Measurements from ENCODE around the gene NRARP. TPM values are rescaled to one million over a fixed set of nuclear protein-coding genes. Genes with fewer than 3 reads are reported as not detected.

NRARP gene
- total and polyA plus RNA-seq, 7 experiments from 2014 or later, result 0.70 to 2.7 (median 1.7) TPM; not detected in 2

- Histone ChIP-seq H3K4me3 (ENCODE audit: low read length) (no peak overlapping the region), H3K27ac (ENCODE audit: low read depth, low read length) (no peak overlapping the region), H3K9me3 (ENCODE audit: control insufficient read depth in 2 of 3, low read length in 3 of 3) (no peaks in the 10 kb centered on the region), H3K4me1 (ENCODE audit: control insufficient read depth in 2 of 2, insufficient read depth in 2 of 2, low read length in 2 of 2) (no peaks in the 10 kb centered on the region), H3K36me3 (ENCODE audit: control insufficient read depth in 2 of 3, insufficient read depth in 3 of 3, low read length in 3 of 3) (no peaks in the 10 kb centered on the region), H3K27me3 (ENCODE audit: control insufficient read depth in 2 of 2, insufficient read depth in 2 of 2, low read length in 2 of 2) (no peaks in the 10 kb centered on the region)
- Mint-ChIP-seq H3K4me1 (peaks cover 0 to 6% (median 0%) of the 10 kb centered on the region in 7 donors), H3K4me3 (peak overlapping the region in 1 of 10 donors; percentile 38), H3K27ac (no peak overlapping the region), H3K36me3 (no peaks in the 10 kb centered on the region), H3K9me3 (no peaks in the 10 kb centered on the region), H3K27me3 (peaks cover 0 to 3% (median 0%) of the 10 kb centered on the region in 5 donors)
- POLR2A ChIA-PET, result no interaction called here
- no peak for ATAC-seq
- DNase-seq, result peak in 1 of 9 donors; percentile 8
- CTCF ChIA-PET, result no interaction called here
- intact Hi-C loops (cut with micrococcal nuclease), result no loop called here
Observed at GRCh38 chr9:137314561-137315560, 12.8 kb upstream of the NRARP start.

- ATAC-seq, result no peak
- Mint-ChIP-seq H3K36me3 (no peaks in the 10 kb centered on the region), H3K9me3 (no peaks in the 10 kb centered on the region), H3K27ac (no peak overlapping the region), H3K27me3 (peaks cover 0 to 3% (median 0%) of the 10 kb centered on the region in 5 donors), H3K4me1 (peaks cover 0 to 2% (median 0%) of the 10 kb centered on the region in 7 donors), H3K4me3 (peak overlapping the region in 1 of 10 donors; percentile 38)
- no peaks in the 10 kb centered on the region for H3K9me3 ChIP-seq (ENCODE audit: control insufficient read depth in 2 of 3, low read length in 3 of 3)
- DNase-seq, result no peak
- POLR2A ChIA-PET, result no interaction called here
- H3K27me3 ChIP-seq (ENCODE audit: control insufficient read depth in 2 of 2, insufficient read depth in 2 of 2, low read length in 2 of 2), result no peaks in the 10 kb centered on the region
- H3K36me3 ChIP-seq (ENCODE audit: control insufficient read depth in 2 of 3, insufficient read depth in 3 of 3, low read length in 3 of 3), result no peaks in the 10 kb centered on the region
- CTCF ChIA-PET, result no interaction called here
- H3K27ac ChIP-seq (ENCODE audit: low read depth, low read length), result no peak overlapping the region
- intact Hi-C loops (cut with micrococcal nuclease), result no loop called here
- H3K4me3 ChIP-seq (ENCODE audit: low read length), result no peak overlapping the region
- no peaks in the 10 kb centered on the region for H3K4me1 ChIP-seq (ENCODE audit: control insufficient read depth in 2 of 2, insufficient read depth in 2 of 2, low read length in 2 of 2)
Observed at GRCh38 chr9:137313956-137314560, 12.0 kb upstream of the NRARP start.

DNA sequence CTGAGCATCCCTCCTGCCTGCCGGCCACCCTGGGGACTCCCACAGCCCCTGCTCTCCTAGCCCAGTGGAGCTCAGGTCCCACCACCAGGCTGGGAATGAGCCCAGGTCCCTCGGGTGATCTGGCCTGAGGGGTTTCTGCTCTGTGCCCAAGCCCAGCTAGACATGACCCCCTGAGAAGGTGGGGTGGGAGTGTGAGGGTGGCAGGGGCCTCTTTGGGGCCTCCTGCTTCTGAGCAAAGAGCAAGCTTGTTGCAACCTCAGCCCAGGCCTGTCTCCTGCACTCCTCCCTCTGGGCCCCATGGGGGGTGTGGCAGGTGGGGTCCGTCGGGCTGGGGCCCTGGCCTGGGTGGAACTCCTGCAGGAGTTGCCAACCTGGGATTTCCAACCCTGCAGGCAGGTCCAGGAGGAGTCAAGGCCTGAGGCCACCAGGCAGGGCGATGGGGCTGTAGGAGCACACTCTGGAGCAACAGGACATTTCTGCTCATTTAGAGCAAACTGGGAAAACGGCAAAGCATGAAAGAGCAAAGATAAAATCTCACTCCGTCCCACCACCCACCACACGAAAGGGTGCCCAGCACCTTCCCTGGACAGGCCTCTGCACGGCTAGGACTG lies 11.4 kb upstream of the NRARP start:
- ATAC-seq (no peak), DNase-seq (no peak)
- CTCF ChIA-PET, result no interaction called here
- Mint-ChIP-seq H3K4me1 (peaks cover 0 to 2% (median 0%) of the 10 kb centered on the region in 7 donors), H3K27ac (no peak overlapping the region), H3K4me3 (peak overlapping the region in 1 of 10 donors; percentile 6), H3K27me3 (peaks cover 0 to 3% (median 0%) of the 10 kb centered on the region in 5 donors), H3K36me3 (no peaks in the 10 kb centered on the region), H3K9me3 (no peaks in the 10 kb centered on the region)
- Histone ChIP-seq H3K4me1 (ENCODE audit: control insufficient read depth in 2 of 2, insufficient read depth in 2 of 2, low read length in 2 of 2) (no peaks in the 10 kb centered on the region), H3K4me3 (ENCODE audit: low read length) (no peak overlapping the region), H3K36me3 (ENCODE audit: control insufficient read depth in 2 of 3, insufficient read depth in 3 of 3, low read length in 3 of 3) (no peaks in the 10 kb centered on the region), H3K27me3 (ENCODE audit: control insufficient read depth in 2 of 2, insufficient read depth in 2 of 2, low read length in 2 of 2) (no peaks in the 10 kb centered on the region), H3K27ac (ENCODE audit: low read depth, low read length) (no peak overlapping the region), H3K9me3 (ENCODE audit: control insufficient read depth in 2 of 3, low read length in 3 of 3) (no peaks in the 10 kb centered on the region)
- intact Hi-C loops (cut with micrococcal nuclease), result no loop called here
- POLR2A ChIA-PET, result no interaction called here

GRCh38 chr9:137312852-137313325 lies 10.8 kb upstream of the NRARP start:
- ATAC-seq (no peak), DNase-seq (no peak)
- intact Hi-C loops (cut with micrococcal nuclease), result no loop called here
- no peaks in the 10 kb centered on the region for H3K9me3 ChIP-seq (ENCODE audit: control insufficient read depth in 2 of 3, low read length in 3 of 3)
- Mint-ChIP-seq H3K27ac (no peak overlapping the region), H3K4me1 (peaks cover 0 to 2% (median 0%) of the 10 kb centered on the region in 7 donors), H3K36me3 (no peaks in the 10 kb centered on the region), H3K4me3 (no peak overlapping the region), H3K9me3 (no peaks in the 10 kb centered on the region), H3K27me3 (peaks cover 0 to 3% (median 0%) of the 10 kb centered on the region in 5 donors)
- no peaks in the 10 kb centered on the region for H3K4me1 ChIP-seq (ENCODE audit: control insufficient read depth in 2 of 2, insufficient read depth in 2 of 2, low read length in 2 of 2)
- H3K4me3 ChIP-seq (ENCODE audit: low read length), result no peak overlapping the region
- CTCF ChIA-PET, result interaction anchor here (1.0 kb wide), 1 partner anchor 10 kb away, joined by 3 read pairs; the partner anchor contains the start of gene NRARP
- no peaks in the 10 kb centered on the region for H3K36me3 ChIP-seq (ENCODE audit: control insufficient read depth in 2 of 3, insufficient read depth in 3 of 3, low read length in 3 of 3)
- H3K27me3 ChIP-seq (ENCODE audit: control insufficient read depth in 2 of 2, insufficient read depth in 2 of 2, low read length in 2 of 2), result no peaks in the 10 kb centered on the region
- H3K27ac ChIP-seq (ENCODE audit: low read depth, low read length), result no peak overlapping the region
- POLR2A ChIA-PET, result no interaction called here

DNA sequence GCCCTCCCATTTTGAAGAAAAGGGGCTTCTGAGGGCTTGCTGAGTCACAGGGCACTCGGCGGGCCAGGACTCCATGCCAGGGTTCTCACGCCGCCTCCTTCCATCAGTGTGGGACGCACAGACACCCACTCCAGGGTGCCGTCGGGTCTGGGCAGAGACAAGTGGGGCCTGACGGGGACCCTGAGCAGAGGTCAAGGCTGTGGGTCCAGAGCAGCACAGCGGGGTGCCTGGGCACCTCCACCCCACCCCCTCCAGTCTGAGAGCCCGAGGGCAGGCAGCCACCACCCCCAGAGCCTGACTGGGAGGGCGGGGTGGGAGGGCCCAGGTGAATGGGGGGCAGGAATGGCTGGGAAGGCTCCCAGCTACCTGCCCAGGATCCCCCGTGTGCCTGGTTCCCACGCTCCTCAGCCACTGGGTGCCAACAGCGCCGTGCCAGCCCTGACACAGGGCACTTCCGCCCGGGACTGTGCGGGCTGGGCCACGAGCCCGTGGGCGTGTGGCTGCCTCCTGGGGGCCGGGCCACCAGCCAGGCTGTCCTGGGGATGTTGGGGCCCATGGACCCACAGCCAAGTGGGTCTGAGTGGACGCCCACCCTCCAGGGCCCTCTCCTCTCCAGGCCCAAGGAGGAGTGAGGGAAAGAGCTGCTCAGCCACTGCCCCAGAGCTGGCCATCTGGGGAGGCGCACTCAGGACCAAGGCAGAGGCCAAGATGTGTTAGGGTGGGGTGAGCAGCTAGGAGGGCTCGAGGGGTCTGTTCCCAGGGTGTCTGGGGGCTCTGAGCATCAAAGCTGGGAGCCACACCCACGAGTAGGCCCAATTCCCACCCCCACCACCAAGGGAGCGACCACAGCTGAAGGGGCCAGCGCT lies 10.1 kb upstream of the NRARP start:
- intact Hi-C loops (cut with micrococcal nuclease), result no loop called here
- ChIA-PET POLR2A (no interaction called here), CTCF (interaction anchor here (1.0 kb wide), 1 partner anchor 10 kb away, joined by 3 read pairs; the partner anchor contains the start of gene NRARP)
- H3K9me3 ChIP-seq (ENCODE audit: control insufficient read depth in 2 of 3, low read length in 3 of 3), result no peaks in the 10 kb centered on the region
- ATAC-seq (no peak), DNase-seq (no peak)
- no peaks in the 10 kb centered on the region for H3K9me3 Mint-ChIP-seq
- peaks cover 0 to 3% (median 0%) of the 10 kb centered on the region in 5 donors for H3K27me3 Mint-ChIP-seq
- no peaks in the 10 kb centered on the region for H3K36me3 Mint-ChIP-seq
- H3K36me3 ChIP-seq (ENCODE audit: control insufficient read depth in 2 of 3, insufficient read depth in 3 of 3, low read length in 3 of 3), result no peaks in the 10 kb centered on the region
- H3K27me3 ChIP-seq (ENCODE audit: control insufficient read depth in 2 of 2, insufficient read depth in 2 of 2, low read length in 2 of 2), result no peaks in the 10 kb centered on the region
- no peak overlapping the region for H3K27ac ChIP-seq (ENCODE audit: low read depth, low read length)
- peaks cover 0 to 2% (median 0%) of the 10 kb centered on the region in 7 donors for H3K4me1 Mint-ChIP-seq
- H3K4me3 ChIP-seq (ENCODE audit: low read length), result no peak overlapping the region
- no peak overlapping the region for H3K27ac Mint-ChIP-seq
- H3K4me1 ChIP-seq (ENCODE audit: control insufficient read depth in 2 of 2, insufficient read depth in 2 of 2, low read length in 2 of 2), result no peaks in the 10 kb centered on the region
- no peak overlapping the region for H3K4me3 Mint-ChIP-seq
